Endodermal cell (in vitro differentiated cells): ENCODE data around the gene NRDE2. TPM values are rescaled to one million over a fixed set of nuclear protein-coding genes. Genes with fewer than 3 reads are reported as not detected.

ENCODE experiments used
- DNase-seq: peaks from one replicate; pipeline ENCODE4 v3.0.0-alpha.2; 2017
- H3K27ac ChIP-seq: 2 replicates; pipeline ENCODE4 v1.5.1; 2013; ENCODE audit warnings: mild to moderate bottlenecking, low read depth, low read length, moderate library complexity
- H3K27me3 ChIP-seq: 2 replicates; pipeline ENCODE4 v1.6.1; 2013; ENCODE audit warnings: mild to moderate bottlenecking, low read length, moderate library complexity; ENCODE audit not compliant: insufficient read depth, control insufficient read depth, poor library complexity, severe bottlenecking
- H3K36me3 ChIP-seq: 2 replicates; pipeline ENCODE4 v1.7.0; 2013; ENCODE audit warnings: mild to moderate bottlenecking, low read length, moderate library complexity; ENCODE audit not compliant: control insufficient read depth, insufficient read depth
- H3K4me1 ChIP-seq: one replicate; pipeline ENCODE4 v1.7.0; 2013; ENCODE audit warnings: low read length; ENCODE audit not compliant: control insufficient read depth, insufficient read depth
- H3K4me3 ChIP-seq: 2 replicates; pipeline ENCODE4 v1.5.1; 2013; ENCODE audit warnings: mild to moderate bottlenecking, low read length, moderate library complexity
- H3K9ac ChIP-seq: 2 replicates; pipeline ENCODE4 v1.6.1; 2013; ENCODE audit warnings: mild to moderate bottlenecking, low read length, moderate library complexity; ENCODE audit not compliant: poor library complexity, severe bottlenecking; ENCODE audit errors: extremely low read depth
- H3K9me3 ChIP-seq: 2 replicates; pipeline ENCODE4 v1.6.1; 2013; ENCODE audit warnings: mild to moderate bottlenecking, low read length, moderate library complexity; ENCODE audit not compliant: control insufficient read depth
- H3K27ac Mint-ChIP-seq: 2 replicates; pipeline ENCODE4 v1.8.0; 2020; ENCODE audit warnings: mixed read lengths
- H3K27me3 Mint-ChIP-seq: 2 replicates; pipeline ENCODE4 v1.8.0; 2021; ENCODE audit warnings: mild to moderate bottlenecking, mixed read lengths; ENCODE audit not compliant: insufficient read depth
- H3K36me3 Mint-ChIP-seq: 2 replicates; pipeline ENCODE4 v1.8.0; 2020; ENCODE audit warnings: low read depth, mixed read lengths
- H3K4me1 Mint-ChIP-seq: 2 replicates; pipeline ENCODE4 v1.8.0; 2020; ENCODE audit warnings: mixed read lengths
- H3K4me3 Mint-ChIP-seq: 2 replicates; pipeline ENCODE4 v1.8.0; 2020; ENCODE audit warnings: mild to moderate bottlenecking, moderate library complexity, mixed read lengths
- H3K9me3 Mint-ChIP-seq: 2 replicates; pipeline ENCODE4 v1.8.0; 2020; ENCODE audit warnings: mild to moderate bottlenecking, mixed read lengths
- WGBS, 2 experiments: methylation state at CpG; one replicate each; pipeline versions ENCODE4 v1.1.5 to v1.1.7; 2013; ENCODE audit warnings: missing lambda C conversion rate in 2 of 2, mixed read lengths in 1 of 2; ENCODE audit not compliant: insufficient coverage in 1 of 2, insufficient read length in 1 of 2; 5-methylcytosine and 5-hydroxymethylcytosine counted together
- total RNA-seq, 2 donors: library from RNA; stranded (reverse); fragmentation: NEBNext Ultra II Directional in 1 of 2; extraction: Animal tissue kit (Norgen Biotek cat#: 25700) in 1 of 2; gene quantifications; 2 replicates in 1 of 2; 3 replicates in 1 of 2; pipeline ENCODE4 v1.2.1, GENCODE V29; 2021
- TF ChIP-seq, protein P1 (sequence below): fragments of 200-600 bp; sonication (generic); conservative IDR thresholded peaks from 2 replicates; pipeline ENCODE4 v1.5.0; 2021; ENCODE audit warnings: antibody characterized with exemption, mild to moderate bottlenecking

The NRDE2 gene
- total RNA-seq, 2 donors from 2014 or later, result 18.3 to 19.5 TPM

DNA sequence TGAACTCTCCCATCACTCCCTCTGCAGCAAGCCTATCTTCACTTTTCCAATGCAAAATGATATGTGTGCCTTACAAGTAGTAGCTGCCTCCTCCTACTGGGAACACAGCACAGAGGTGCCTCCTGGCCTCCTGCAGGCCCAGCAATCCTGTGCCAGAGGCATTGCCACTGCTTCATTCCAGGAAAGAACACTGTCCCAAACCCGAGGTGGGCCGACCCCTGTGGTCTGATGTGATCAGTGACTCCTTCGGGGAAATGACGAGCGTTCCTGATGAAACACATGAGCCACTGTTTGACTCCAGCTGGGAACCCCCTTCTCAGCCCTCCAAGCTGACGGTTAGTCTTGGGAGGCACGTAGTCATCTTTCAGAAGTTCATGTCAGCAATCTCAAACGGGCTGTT is 55.9 kb downstream of the NRDE2 start:
- Histone ChIP-seq H3K4me3 (no peak overlapping the region), H3K36me3 (peaks cover 43% of the 10 kb centered on the region), H3K9me3 (no peaks in the 10 kb centered on the region), H3K27me3 (no peaks in the 10 kb centered on the region), H3K4me1 (no peaks in the 10 kb centered on the region), H3K27ac (no peak overlapping the region), H3K9ac (no peak overlapping the region)
- Mint-ChIP-seq H3K27ac (no peak overlapping the region), H3K9me3 (no peaks in the 10 kb centered on the region), H3K4me3 (no peak overlapping the region), H3K4me1 (peaks cover 4% of the 10 kb centered on the region), H3K36me3 (peaks cover 58% of the 10 kb centered on the region), H3K27me3 (no peaks in the 10 kb centered on the region)
- no peak for DNase-seq
- TF ChIP-seq, protein P1, sequence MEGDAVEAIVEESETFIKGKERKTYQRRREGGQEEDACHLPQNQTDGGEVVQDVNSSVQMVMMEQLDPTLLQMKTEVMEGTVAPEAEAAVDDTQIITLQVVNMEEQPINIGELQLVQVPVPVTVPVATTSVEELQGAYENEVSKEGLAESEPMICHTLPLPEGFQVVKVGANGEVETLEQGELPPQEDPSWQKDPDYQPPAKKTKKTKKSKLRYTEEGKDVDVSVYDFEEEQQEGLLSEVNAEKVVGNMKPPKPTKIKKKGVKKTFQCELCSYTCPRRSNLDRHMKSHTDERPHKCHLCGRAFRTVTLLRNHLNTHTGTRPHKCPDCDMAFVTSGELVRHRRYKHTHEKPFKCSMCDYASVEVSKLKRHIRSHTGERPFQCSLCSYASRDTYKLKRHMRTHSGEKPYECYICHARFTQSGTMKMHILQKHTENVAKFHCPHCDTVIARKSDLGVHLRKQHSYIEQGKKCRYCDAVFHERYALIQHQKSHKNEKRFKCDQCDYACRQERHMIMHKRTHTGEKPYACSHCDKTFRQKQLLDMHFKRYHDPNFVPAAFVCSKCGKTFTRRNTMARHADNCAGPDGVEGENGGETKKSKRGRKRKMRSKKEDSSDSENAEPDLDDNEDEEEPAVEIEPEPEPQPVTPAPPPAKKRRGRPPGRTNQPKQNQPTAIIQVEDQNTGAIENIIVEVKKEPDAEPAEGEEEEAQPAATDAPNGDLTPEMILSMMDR, result no peak
- WGBS, 2 experiments, result 89 to 90% methylated on average over 7 to 8 of the region's 8 CpGs

DNA sequence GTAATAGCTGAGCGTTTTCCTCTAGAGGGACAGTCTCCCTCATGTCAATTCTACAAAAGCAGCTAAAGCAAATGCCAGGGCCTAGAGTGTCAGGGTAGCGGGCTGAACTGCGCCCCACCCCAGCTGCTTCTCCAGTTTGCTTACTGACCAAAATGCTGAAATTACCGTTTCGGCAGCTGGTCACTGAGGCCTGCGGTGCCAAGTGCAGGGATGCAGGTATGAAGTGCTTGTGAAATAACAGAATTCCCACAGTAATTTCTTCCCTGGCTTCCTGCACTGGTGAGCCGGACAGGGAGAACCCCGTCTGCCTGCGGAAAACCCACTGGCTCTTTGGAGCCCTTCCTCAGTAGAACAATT is 56.3 kb downstream of the NRDE2 start:
- H3K4me3 Mint-ChIP-seq, result no peak overlapping the region
- H3K36me3 ChIP-seq, result peaks cover 47% of the 10 kb centered on the region
- DNase-seq, result no peak
- H3K4me3 ChIP-seq, result no peak overlapping the region
- H3K9ac ChIP-seq, result no peak overlapping the region
- TF ChIP-seq, protein P1, result no peak
- no peaks in the 10 kb centered on the region for H3K27me3 Mint-ChIP-seq
- H3K27ac Mint-ChIP-seq, result no peak overlapping the region
- H3K9me3 ChIP-seq, result no peaks in the 10 kb centered on the region
- WGBS, 2 experiments, result 86 to 94% methylated on average over 5 to 9 of the region's 9 CpGs
- H3K27me3 ChIP-seq, result no peaks in the 10 kb centered on the region
- no peaks in the 10 kb centered on the region for H3K9me3 Mint-ChIP-seq
- peaks cover 4% of the 10 kb centered on the region for H3K4me1 Mint-ChIP-seq
- H3K36me3 Mint-ChIP-seq, result peaks cover 58% of the 10 kb centered on the region
- no peak overlapping the region for H3K27ac ChIP-seq
- H3K4me1 ChIP-seq, result no peaks in the 10 kb centered on the region

DNA sequence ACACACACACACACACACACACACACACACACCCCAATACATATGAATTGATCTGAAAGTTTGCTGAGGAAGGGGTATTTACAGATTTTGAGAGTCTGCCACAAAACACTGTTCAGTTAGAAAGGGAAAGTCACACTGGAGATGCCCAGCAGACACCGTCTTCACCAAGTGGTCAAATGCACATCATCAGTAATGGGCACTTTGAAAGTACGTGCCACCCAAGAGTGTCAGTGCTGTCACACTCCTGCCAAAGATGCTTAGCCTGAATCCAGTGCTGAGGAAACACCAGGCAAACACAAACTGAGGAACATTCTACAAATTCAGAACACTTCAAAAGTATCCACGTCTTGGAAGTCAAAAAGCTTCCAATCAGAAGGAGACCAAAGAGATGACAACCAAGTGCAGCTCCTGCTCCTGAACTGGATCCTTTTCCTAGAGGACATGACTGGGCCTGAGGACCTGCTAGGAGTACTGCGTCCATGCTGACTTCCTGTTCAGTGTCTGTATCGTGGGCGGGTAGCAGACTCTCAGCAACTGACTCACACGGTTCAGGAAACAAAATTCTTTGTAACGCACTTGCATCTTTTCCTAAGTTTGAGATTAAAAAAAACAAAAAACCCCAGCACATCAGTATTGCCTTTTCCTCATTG is 56.8 kb downstream of the NRDE2 start:
- no peaks in the 10 kb centered on the region for H3K4me1 ChIP-seq
- H3K27ac ChIP-seq, result no peak overlapping the region
- H3K4me3 ChIP-seq, result no peak overlapping the region
- H3K9me3 ChIP-seq, result no peaks in the 10 kb centered on the region
- no peaks in the 10 kb centered on the region for H3K27me3 Mint-ChIP-seq
- peaks cover 61% of the 10 kb centered on the region for H3K36me3 Mint-ChIP-seq
- H3K27me3 ChIP-seq, result no peaks in the 10 kb centered on the region
- no peaks in the 10 kb centered on the region for H3K9me3 Mint-ChIP-seq
- H3K27ac Mint-ChIP-seq, result peak overlapping the region; percentile 23
- peaks cover 52% of the 10 kb centered on the region for H3K36me3 ChIP-seq
- DNase-seq, result no peak
- WGBS, 2 experiments, result 92 to 93% methylated on average over 8 of the region's 8 CpGs
- H3K4me3 Mint-ChIP-seq, result no peak overlapping the region
- TF ChIP-seq, protein P1, result no peak
- peaks cover 4% of the 10 kb centered on the region for H3K4me1 Mint-ChIP-seq
- H3K9ac ChIP-seq, result no peak overlapping the region
